ENCODE results near the gene FRMD4B. TPM values are rescaled to one million over a fixed set of nuclear protein-coding genes. Genes with fewer than 3 reads are reported as not detected.
"Not testable (repeated sequence)": the region's sequence is repeated elsewhere in the genome, so short reads cannot be mapped to it uniquely, and the experiment has no call there.

FRMD4B gene
- total RNA-seq, 1 donor from 2014 or later, result 17.3 TPM

GRCh38 chr3:69282181-69282580 is 103.7 kb downstream of the FRMD4B start:
- H3K4me2 ChIP-seq, result no peak overlapping the region
- H3K4me3 ChIP-seq, result no peak overlapping the region
- no peaks in the 10 kb centered on the region for H4K20me1 ChIP-seq (ENCODE audit: low read depth)
- H3K9ac ChIP-seq, result no peak overlapping the region
- H3K36me3 ChIP-seq, result no peaks in the 10 kb centered on the region
- no peaks in the 10 kb centered on the region for H3K9me3 ChIP-seq (ENCODE audit: low read depth)
- H3K9me3 Mint-ChIP-seq, result peaks cover 11% of the 10 kb centered on the region
- H3K27ac ChIP-seq, result no peak overlapping the region
- peaks cover 8% of the 10 kb centered on the region for H3K4me1 Mint-ChIP-seq
- TF ChIP-seq EZH2phosphoT487 (IDR thresholded peaks at IDR 0.05), result no peak
- TF ChIP-seq CTCF (IDR thresholded peaks at IDR 0.05), result no peak
- no peak for TF ChIP-seq EZH2 (IDR thresholded peaks at IDR 0.05)
- H3K27me3 ChIP-seq, result no peaks in the 10 kb centered on the region
- peaks cover 4% of the 10 kb centered on the region for H3K36me3 Mint-ChIP-seq
- H3K4me3 Mint-ChIP-seq, result no peak overlapping the region
- no peak for DNase-seq (ENCODE audit: low spot score)
- peaks cover 4% of the 10 kb centered on the region for H3K4me1 ChIP-seq
- no peaks in the 10 kb centered on the region for H3K79me2 ChIP-seq (ENCODE audit: low read depth)
- H3F3A ChIP-seq (ENCODE audit: low read depth), result peaks cover 1% of the 10 kb centered on the region
- H3K27ac Mint-ChIP-seq, result no peak overlapping the region
- no peak overlapping the region for H2AFZ ChIP-seq (replicated peaks)
- H3K27me3 Mint-ChIP-seq (ENCODE audit: insufficient read depth, low read depth), result peaks cover 4% of the 10 kb centered on the region

- not testable (repeated sequence) for H3K36me3 Mint-ChIP-seq; H3K27ac ChIP-seq; DNase-seq (ENCODE audit: low spot score); H3K9ac ChIP-seq; H3K4me3 ChIP-seq; H3K9me3 ChIP-seq (ENCODE audit: low read depth); H3K4me3 Mint-ChIP-seq; H3K9me3 Mint-ChIP-seq; H3K36me3 ChIP-seq; H4K20me1 ChIP-seq (ENCODE audit: low read depth); H3K4me1 Mint-ChIP-seq; H3K4me1 ChIP-seq; H3K79me2 ChIP-seq (ENCODE audit: low read depth); H3K27me3 ChIP-seq; H2AFZ ChIP-seq (replicated peaks); H3K27ac Mint-ChIP-seq; H3K4me2 ChIP-seq; H3K27me3 Mint-ChIP-seq (ENCODE audit: insufficient read depth, low read depth); H3F3A ChIP-seq (ENCODE audit: low read depth)
These were observed 108.5 kb downstream of the FRMD4B start for GRCh38 chr3:69277403-69277802.

- Histone ChIP-seq H3K27ac (no peak overlapping the region), H4K20me1 (ENCODE audit: low read depth) (no peaks in the 10 kb centered on the region), H3K36me3 (no peaks in the 10 kb centered on the region), H3K27me3 (no peaks in the 10 kb centered on the region), H3K9ac (no peak overlapping the region), H3K79me2 (ENCODE audit: low read depth) (no peaks in the 10 kb centered on the region), H3K9me3 (ENCODE audit: low read depth) (no peaks in the 10 kb centered on the region), H3K4me3 (no peak overlapping the region), H3F3A (ENCODE audit: low read depth) (no peaks in the 10 kb centered on the region), H3K4me2 (no peak overlapping the region), H2AFZ (replicated peaks) (no peak overlapping the region), H3K4me1 (peaks cover 6% of the 10 kb centered on the region)
- H3K27me3 Mint-ChIP-seq (ENCODE audit: insufficient read depth, low read depth), result peaks cover 4% of the 10 kb centered on the region
- no peaks in the 10 kb centered on the region for H3K36me3 Mint-ChIP-seq
- no peaks in the 10 kb centered on the region for H3K4me1 Mint-ChIP-seq
- no peak overlapping the region for H3K27ac Mint-ChIP-seq
- no peak for TF ChIP-seq CTCF (IDR thresholded peaks at IDR 0.05)
- no peak for TF ChIP-seq EZH2 (IDR thresholded peaks at IDR 0.05)
- TF ChIP-seq EZH2phosphoT487 (IDR thresholded peaks at IDR 0.05), result no peak
- DNase-seq (ENCODE audit: low spot score), result no peak
- H3K9me3 Mint-ChIP-seq, result no peaks in the 10 kb centered on the region
- H3K4me3 Mint-ChIP-seq, result no peak overlapping the region
These were observed 109.0 kb downstream of the FRMD4B start for GRCh38 chr3:69276884-69277283.

- not testable (repeated sequence) for H3K36me3 ChIP-seq; H3K4me3 ChIP-seq; H3F3A ChIP-seq (ENCODE audit: low read depth); H3K9me3 Mint-ChIP-seq; H4K20me1 ChIP-seq (ENCODE audit: low read depth); H3K4me1 Mint-ChIP-seq; H3K27me3 Mint-ChIP-seq (ENCODE audit: insufficient read depth, low read depth); H3K9ac ChIP-seq; H3K79me2 ChIP-seq (ENCODE audit: low read depth); H2AFZ ChIP-seq (replicated peaks); H3K4me3 Mint-ChIP-seq; DNase-seq (ENCODE audit: low spot score); H3K27ac Mint-ChIP-seq; H3K36me3 Mint-ChIP-seq; H3K27me3 ChIP-seq; H3K4me2 ChIP-seq; H3K9me3 ChIP-seq (ENCODE audit: low read depth); H3K27ac ChIP-seq; H3K4me1 ChIP-seq
These were observed 109.7 kb downstream of the FRMD4B start for GRCh38 chr3:69276191-69276590.

Data from neural progenitor cell (in vitro differentiated cells).